Measurements from ENCODE around the gene MED25. TPM values are rescaled to one million over a fixed set of nuclear protein-coding genes. Genes with fewer than 3 reads are reported as not detected.

MED25 gene
- total and polyA plus RNA-seq, 2 of the 4 experiments (the other 2 are of a cell fraction), result 4.7 to 38.5 TPM

- Histone ChIP-seq H3K4me3 (ENCODE audit: insufficient read depth, low read depth, low read length) (no peak overlapping the region), H4K91ac (ENCODE audit: insufficient read depth, low read depth, low read length) (no peak overlapping the region), H3K18ac (ENCODE audit: low read depth, low read length) (no peak overlapping the region), H2BK20ac (ENCODE audit: low read depth, low read length) (no peak overlapping the region), H4K8ac (ENCODE audit: low read depth in 2 of 2, low read length in 2 of 2) (no peak overlapping the region), H2AK5ac (ENCODE audit: low read depth, low read length) (no peak overlapping the region), H4K5ac (ENCODE audit: low read depth, low read length) (no peak overlapping the region), H3K23ac (ENCODE audit: low read depth, low read length) (no peak overlapping the region), H3K4me2 (ENCODE audit: low read depth, low read length) (no peak overlapping the region), H3K14ac (replicated peaks; ENCODE audit: low read depth, low read length) (no peak overlapping the region), H2BK120ac (ENCODE audit: low read depth, low read length) (no peak overlapping the region), H3K79me1 (ENCODE audit: low read depth in 1 of 2, low read length in 2 of 2) (peaks cover 14 to 30% of the 10 kb centered on the region in 2 experiments), H3K56ac (ENCODE audit: extremely low read depth, insufficient read depth, low read length) (no peak overlapping the region), H3K9ac (ENCODE audit: low read depth, low read length) (no peak overlapping the region), H3K27me3 (ENCODE audit: control insufficient read depth, insufficient read depth, low read length) (no peaks in the 10 kb centered on the region), H3K4me1 (ENCODE audit: control insufficient read depth, insufficient read depth, low read length) (peaks cover 4% of the 10 kb centered on the region), H3K4ac (ENCODE audit: low read depth, low read length) (no peak overlapping the region), H2AK9ac (replicated peaks; ENCODE audit: low read depth, low read length, poor library complexity) (no peak overlapping the region), H3K9me1 (ENCODE audit: insufficient read depth, low read length) (peaks cover 6% of the 10 kb centered on the region; the same call in 1 of the 2 replicates), H3K36me3 (ENCODE audit: control insufficient read depth, insufficient read depth, low read length) (peaks cover 56% of the 10 kb centered on the region), H4K20me1 (ENCODE audit: insufficient read depth, low read length) (no peaks in the 10 kb centered on the region; the same call in 1 of the 2 replicates), H3K27ac (ENCODE audit: insufficient read depth, low read length) (no peak overlapping the region), H2BK5ac (ENCODE audit: low read depth, low read length, poor library complexity, severe bottlenecking) (no peak overlapping the region), H2AFZ (replicated peaks; ENCODE audit: low read length, poor library complexity) (no peak overlapping the region), H2BK15ac (ENCODE audit: low read depth, low read length) (no peak overlapping the region), H3K9me3 (ENCODE audit: control insufficient read depth, insufficient read depth, low read length) (peaks cover 6% of the 10 kb centered on the region; the same call in 1 of the 2 replicates)
- ChIA-PET CTCF (no interaction called here), POLR2A (ENCODE audit: unreplicated experiment) (no interaction called here)
- BruUV-seq (replicated peaks), result no TSS peak
- intact Hi-C loops (cut with micrococcal nuclease) (no loop called here), dilution Hi-C loops (cut with HindIII; ENCODE audit: low sequenced_read_pairs, unreplicated experiment) (no loop called here), in situ Hi-C loops (cut with MboI; ENCODE audit: low sequenced_read_pairs) (no loop called here)
- DNase-seq (no peak), ATAC-seq (ENCODE audit: low read depth) (no peak)
- 100% methylated on average over 6 of the region's 17 CpGs; no CpG with 5 or more reads in 1 of the 2 experiments for WGBS, 2 experiments (ENCODE audit: extremely low coverage in 2 of 2, insufficient read length in 1 of 2)
- no peak for TF ChIP-seq NFE2L2 (IDR thresholded peaks at IDR 0.05; ENCODE audit: low read depth, low read length)
- TF ChIP-seq RFX5 (IDR thresholded peaks at IDR 0.05; ENCODE audit: low read depth, low read length), result no peak
- TF ChIP-seq CHD1 (IDR thresholded peaks at IDR 0.05; ENCODE audit: low read depth, low read length), result no peak
- TF ChIP-seq MAFK (IDR thresholded peaks at IDR 0.05; ENCODE audit: low read depth, low read length), result no peak
- TF ChIP-seq POLR2A (IDR thresholded peaks at IDR 0.05; ENCODE audit: low read depth, low read length), result no peak
- no peak for TF ChIP-seq RCOR1 (IDR thresholded peaks at IDR 0.05; ENCODE audit: insufficient replicate concordance, low read length)
- no peak for TF ChIP-seq MXI1 (IDR thresholded peaks at IDR 0.05; ENCODE audit: borderline replicate concordance, low read depth, low read length)
- TF ChIP-seq ELK1 (IDR thresholded peaks at IDR 0.05; ENCODE audit: borderline replicate concordance, low read depth, low read length), result no peak
- no peak for TF ChIP-seq SMC3 (IDR thresholded peaks at IDR 0.05; ENCODE audit: low read depth, low read length)
- TF ChIP-seq MAZ (IDR thresholded peaks at IDR 0.05; ENCODE audit: borderline replicate concordance, low read depth, low read length), result no peak
These were observed 63.1 kb downstream of the MED25 start for GRCh38 chr19:49881186-49881585.

Measured in IMR-90 (cell line).